GM12875 (cell line): ENCODE measurements around the gene PRR7.
A peak's percentile ranks its signal among the peaks of the same experiment; 100 is the strongest.

Experiments used
- H3K4me3 ChIP-seq: one replicate; pipeline ENCODE4 v1.5.1; 2011; ENCODE audit warnings: low read depth, low read length, control low read depth
- TF ChIP-seq, protein P1 (sequence below): IDR thresholded peaks from 2 replicates; pipeline ENCODE4 v1.5.1; 2011; ENCODE audit warnings: low read depth, mild to moderate bottlenecking, control low read depth, inconsistent platforms, low read length, moderate library complexity, borderline replicate concordance; ENCODE audit not compliant: insufficient read depth

PRR7 gene

DNA sequence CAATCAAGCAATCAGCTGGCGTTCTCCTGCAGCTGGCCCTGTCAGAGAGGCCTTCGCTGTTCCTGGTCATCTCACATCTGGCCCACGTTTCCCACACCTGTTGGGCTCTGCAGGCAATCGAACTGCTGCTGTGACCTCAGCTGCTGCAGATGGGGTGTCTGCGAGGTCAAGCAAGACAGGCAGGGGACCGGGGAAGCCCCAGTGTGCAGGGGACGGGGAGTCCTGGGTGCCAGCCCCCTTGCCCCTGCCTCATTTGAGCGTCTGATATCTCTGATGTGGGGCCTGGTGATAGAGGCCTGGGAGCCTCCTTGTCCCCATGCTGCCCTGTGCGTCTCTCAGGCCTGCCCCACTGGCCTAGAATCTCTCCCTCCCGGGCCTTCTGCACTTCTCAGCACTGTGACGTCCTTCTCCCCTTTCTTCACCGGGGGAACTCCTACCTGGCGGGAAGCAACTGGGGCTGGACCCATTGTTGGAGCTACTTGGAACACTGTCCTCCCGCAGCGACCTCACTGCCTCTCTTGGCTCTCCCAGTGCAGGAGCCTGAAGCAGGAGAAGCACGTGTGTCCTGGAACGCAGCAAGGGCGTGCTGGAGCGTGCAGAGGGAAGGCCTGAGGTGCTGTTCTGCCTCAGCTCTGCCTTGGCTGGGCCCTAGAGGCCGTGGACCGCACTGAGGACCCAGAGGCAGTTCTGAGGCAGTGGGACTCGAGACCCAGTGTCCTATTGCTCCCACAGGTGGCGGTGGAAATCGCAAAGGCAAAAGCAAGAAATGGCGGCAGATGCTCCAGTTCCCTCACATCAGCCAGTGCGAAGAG lies 16.3 kb upstream of the PRR7 start:
- peak overlapping the region; percentile 3 for H3K4me3 ChIP-seq
- TF ChIP-seq, protein P1, sequence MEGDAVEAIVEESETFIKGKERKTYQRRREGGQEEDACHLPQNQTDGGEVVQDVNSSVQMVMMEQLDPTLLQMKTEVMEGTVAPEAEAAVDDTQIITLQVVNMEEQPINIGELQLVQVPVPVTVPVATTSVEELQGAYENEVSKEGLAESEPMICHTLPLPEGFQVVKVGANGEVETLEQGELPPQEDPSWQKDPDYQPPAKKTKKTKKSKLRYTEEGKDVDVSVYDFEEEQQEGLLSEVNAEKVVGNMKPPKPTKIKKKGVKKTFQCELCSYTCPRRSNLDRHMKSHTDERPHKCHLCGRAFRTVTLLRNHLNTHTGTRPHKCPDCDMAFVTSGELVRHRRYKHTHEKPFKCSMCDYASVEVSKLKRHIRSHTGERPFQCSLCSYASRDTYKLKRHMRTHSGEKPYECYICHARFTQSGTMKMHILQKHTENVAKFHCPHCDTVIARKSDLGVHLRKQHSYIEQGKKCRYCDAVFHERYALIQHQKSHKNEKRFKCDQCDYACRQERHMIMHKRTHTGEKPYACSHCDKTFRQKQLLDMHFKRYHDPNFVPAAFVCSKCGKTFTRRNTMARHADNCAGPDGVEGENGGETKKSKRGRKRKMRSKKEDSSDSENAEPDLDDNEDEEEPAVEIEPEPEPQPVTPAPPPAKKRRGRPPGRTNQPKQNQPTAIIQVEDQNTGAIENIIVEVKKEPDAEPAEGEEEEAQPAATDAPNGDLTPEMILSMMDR = no peak

DNA sequence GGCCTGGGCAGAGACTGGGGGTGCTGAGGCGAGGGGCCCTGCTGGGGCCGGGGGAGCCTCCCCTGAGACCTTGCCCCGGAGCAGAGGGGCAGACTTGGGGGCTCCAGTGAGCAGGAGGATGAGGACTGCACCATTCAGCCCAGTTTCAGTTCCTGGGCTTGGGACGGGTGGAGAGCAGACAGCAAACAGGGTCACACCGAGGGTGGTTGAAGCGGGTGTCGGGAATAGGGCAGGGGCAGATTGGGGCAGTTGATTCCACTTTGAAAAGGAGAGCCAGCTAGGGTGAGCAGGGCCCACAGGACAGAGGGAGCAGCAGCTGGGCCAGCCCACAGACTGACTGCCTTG lies 15.7 kb upstream of the PRR7 start:
- TF ChIP-seq, protein P1 = no peak
- H3K4me3 ChIP-seq = no peak overlapping the region

DNA sequence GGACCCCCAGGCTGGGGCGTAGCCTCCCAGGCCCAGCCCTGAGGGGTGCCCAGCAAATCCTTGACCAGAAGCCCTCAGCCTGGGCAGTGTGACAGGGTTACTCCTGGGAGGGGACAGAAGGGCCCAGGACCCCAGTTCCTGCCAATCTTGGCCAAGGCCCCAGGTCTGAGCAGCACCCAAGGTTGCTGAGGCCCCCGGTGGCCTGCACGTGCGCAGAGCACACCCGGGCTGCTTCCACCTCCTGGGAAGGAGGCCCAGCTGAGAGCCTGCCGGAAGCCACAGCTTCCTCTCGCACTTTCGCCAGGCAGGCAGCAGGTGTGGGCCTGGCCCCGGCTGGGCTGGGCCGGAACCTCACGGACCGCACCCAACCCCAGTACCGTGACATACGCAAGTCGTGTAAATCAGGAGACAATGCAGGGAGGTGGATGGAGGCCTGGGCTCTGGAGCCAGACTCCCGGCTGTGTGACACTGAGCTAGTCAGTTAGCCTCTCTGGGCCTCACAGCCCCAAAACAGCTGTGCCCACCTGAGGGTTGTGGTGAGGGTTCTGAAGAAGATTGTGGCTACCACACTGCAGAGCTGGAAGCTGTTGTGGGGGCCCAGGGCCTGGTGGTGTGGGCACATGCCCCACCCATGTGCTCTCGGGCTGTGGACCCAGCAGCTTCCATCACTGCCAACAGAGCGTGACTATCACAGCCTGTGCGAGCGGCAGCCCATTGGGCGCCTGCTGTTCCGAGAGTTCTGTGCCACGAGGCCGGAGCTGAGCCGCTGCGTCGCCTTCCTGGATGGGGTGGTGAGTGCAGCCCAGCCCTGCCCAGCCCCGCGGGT lies 15.1 kb upstream of the PRR7 start:
- H3K4me3 ChIP-seq = peak overlapping the region; percentile 3
- TF ChIP-seq, protein P1 = no peak

DNA sequence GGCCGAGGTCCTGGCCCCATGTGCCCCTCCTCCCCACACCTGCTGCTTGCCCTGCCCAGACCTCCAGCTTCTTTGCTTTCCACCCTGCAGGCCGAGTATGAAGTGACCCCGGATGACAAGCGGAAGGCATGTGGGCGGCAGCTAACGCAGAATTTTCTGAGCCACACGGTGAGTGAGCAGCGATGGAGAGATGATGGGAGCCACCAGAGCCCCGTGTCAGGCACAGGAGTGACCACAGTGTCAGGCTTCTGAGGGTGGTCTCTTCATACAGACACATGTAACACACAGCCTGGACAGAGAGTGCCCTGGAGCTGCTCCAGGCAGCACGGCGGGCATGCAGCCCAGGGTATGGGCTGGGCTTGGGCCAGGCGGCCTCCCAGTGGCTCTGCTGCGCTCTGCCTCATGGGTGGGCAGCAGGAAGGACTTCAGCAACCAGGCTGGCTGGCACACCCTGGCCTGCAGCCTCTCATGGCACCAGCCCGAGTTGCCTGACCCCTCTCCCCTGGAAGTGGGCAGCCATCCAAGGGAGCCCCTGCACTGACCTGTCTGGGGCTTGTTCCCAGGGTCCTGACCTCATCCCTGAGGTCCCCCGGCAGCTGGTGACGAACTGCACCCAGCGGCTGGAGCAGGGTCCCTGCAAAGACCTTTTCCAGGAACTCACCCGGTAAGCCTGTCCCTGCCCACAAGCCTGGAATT lies 14.3 kb upstream of the PRR7 start:
- H3K4me3 ChIP-seq = no peak overlapping the region

DNA sequence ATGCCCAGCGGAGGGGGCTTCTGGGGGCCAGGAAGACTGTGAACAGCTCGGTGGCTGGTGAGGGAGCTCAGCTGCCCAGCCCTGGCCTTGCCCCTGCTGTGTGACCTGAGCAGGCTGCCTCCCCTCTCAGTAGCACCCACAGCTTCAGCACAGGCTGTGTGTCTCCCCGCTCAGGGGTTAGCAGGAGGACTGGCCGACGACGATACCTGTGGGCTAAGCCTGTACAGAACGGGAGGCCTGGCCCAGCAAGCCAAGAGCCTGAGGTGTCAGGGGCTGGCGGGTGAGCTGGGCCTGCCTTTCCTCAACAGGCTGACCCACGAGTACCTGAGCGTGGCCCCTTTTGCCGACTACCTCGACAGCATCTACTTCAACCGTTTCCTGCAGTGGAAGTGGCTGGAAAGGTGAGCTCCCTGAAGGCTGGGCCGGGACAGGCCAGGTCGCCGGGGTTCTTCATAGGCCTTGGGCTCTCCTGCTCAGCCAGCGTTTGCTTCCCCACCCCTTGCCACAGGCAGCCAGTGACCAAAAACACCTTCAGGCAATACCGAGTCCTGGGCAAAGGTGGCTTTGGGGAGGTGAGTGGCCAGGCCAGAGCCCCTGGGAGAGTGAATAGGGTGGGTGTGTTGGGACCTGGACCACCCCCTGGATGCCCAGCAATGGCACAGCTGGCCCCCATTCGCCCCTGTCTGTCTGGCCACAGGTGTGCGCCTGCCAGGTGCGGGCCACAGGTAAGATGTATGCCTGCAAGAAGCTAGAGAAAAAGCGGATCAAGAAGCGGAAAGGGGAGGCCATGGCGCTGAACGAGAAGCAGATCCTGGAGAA lies 13.6 kb upstream of the PRR7 start:
- no peak overlapping the region for H3K4me3 ChIP-seq
- TF ChIP-seq, protein P1 = no peak

More for the DNA sequence above, 14.3 kb upstream of the PRR7 start:
- TF ChIP-seq, protein P1 = no peak

DNA sequence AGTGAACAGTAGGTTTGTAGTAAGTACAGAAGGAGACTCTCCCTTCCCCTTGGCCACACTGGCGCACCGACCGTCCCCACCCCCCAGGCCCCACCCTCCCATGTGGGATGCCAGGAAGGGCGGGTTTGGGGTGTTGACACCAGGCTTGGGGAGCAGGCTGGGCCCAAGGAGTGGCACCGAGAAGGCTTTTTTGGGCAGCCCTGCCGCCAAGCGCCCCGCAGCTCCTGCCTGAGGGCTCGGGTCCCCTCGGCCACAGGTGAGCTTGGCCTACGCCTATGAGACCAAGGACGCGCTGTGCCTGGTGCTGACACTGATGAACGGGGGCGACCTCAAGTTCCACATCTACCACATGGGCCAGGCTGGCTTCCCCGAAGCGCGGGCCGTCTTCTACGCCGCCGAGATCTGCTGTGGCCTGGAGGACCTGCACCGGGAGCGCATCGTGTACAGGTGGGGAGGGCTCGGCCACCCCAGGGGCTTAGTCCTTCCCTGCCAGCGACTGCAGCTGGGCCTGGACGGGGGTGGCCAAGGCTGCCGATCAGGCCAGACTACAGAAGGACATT lies 12.9 kb upstream of the PRR7 start:
- H3K4me3 ChIP-seq = no peak overlapping the region
- TF ChIP-seq, protein P1 = no peak
